A673 (cell line): ENCODE measurements around the gene ARHGAP15.

ENCODE experiments used
- CTCF ChIP-seq: fragments of 300-800, 200-600 bp; sonication (generic); conservative IDR thresholded peaks from 2 replicates; pipeline ENCODE4 v1.5.1; 2017; ENCODE audit warnings: low read depth, mild to moderate bottlenecking, antibody characterized with exemption, low read length, moderate library complexity, mixed read lengths
- EZH2 ChIP-seq: fragments of 200-600 bp; sonication (generic); IDR thresholded peaks from 2 replicates; pipeline ENCODE4 v1.6.1; 2017; ENCODE audit warnings: borderline replicate concordance, low read depth, mild to moderate bottlenecking, mixed read lengths, antibody characterized with exemption, low read length; ENCODE audit not compliant: poor library complexity, severe bottlenecking

GRCh38 chr2:143442193-143442592, 313.0 kb downstream of the ARHGAP15 start:
- no peak for TF ChIP-seq CTCF
- no peak for TF ChIP-seq EZH2
